HG03442 (cell line): ENCODE measurements around the gene SLC45A1.

Experiments used
- ATAC-seq: cut with Tn5 transposase; IDR thresholded peaks from one replicate; pipeline ENCODE4 v1.9.1; 2021; ENCODE audit warnings: mild to moderate bottlenecking, moderate library complexity; ENCODE audit not compliant: unreplicated experiment

The SLC45A1 gene

DNA sequence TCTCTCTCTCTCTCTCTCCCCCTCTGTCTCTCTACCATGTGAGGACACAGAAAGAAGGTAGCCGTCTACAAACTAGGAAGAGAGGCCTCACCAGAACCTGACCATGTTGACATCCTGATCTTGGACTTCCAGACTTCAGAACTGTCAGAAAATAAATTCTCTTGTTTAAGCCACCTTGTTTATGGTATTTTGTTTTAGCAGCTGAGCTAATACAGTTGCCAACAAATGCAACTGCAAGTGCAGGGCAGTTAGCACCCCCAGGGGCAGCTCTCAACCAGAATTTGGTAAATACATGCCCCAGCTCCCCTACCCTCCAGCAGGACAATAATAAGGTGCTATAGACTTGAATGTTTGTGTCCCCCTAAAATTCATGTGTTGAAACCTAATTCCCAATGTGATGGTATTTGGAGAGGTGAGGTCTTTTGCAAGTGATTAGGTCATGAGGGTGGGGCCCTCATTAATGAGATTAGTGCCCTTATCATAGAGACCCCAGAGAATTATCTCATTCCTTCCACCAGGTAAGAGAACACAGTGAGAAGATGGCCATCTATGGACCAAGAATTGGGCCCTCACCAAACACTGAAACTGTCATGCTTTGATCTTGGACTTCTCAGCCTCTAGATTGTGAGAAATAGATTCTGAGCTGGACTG lies 6.7 kb upstream of the SLC45A1 start:
- ATAC-seq, result no peak

DNA sequence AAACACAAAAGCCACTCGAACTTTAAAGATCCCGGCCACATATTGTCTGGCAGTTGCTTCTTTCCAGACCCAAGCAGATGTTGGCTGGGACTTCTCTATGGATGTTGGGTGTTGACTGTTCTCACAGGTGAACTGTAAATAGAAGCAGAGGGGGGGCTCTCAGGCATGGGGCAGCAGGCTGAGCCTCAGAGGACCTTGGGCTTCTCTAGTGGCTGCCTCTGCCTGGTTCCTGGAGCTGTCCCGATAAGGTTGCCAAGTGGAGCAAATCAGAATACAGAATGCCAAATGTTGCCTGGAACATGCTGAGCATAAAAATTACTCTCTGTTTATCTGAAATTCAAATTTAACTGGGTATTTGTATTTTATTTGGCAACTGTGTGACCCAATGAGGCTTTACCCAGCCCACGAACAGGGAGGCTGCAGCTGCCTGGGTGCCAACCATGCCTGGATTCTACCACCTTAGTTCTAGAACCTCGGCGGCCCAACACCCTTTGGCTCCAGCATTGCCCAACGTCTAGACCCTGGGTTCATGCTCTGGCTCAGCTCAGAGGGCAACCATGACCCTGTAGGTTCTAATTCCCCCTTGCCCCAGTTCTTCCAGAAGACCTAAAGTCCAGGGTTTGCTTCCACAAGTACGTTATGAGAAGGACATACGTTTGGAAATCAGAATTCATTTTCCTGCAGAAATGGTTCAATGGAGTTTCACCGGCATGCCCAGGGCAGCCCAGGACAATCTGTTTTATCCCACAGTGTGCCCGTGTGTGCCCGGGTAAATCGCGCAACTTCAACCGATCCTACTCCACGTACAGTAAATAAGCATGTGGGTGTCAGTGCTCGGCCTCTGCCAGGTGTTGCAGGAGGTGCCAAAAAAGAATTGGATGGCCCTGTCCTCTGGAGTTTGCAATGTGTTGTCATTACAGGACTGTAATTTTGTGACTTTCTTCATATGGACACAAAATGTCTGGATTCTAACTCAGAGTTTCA lies 5.4 kb upstream of the SLC45A1 start:
- ATAC-seq, result no peak

DNA sequence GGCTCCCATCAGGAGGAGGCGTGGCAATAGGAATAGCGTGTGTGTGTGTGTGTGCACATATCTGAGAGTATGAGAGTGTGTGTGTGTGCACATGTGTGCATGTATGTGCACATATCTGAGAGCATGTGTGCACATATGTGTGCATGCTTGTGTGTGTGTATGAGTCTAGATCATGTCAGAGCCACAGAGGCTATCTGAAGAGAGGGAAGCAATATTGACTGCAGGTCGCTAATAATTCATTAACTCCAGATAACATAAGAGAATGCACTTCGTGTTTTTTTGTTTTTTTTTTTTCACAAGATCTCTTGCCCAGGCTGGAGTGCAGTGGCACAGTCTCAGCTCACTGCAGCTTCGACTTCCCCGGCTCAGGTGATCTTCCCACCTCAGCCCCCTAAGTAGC lies 4.7 kb upstream of the SLC45A1 start:
- no peak for ATAC-seq

DNA sequence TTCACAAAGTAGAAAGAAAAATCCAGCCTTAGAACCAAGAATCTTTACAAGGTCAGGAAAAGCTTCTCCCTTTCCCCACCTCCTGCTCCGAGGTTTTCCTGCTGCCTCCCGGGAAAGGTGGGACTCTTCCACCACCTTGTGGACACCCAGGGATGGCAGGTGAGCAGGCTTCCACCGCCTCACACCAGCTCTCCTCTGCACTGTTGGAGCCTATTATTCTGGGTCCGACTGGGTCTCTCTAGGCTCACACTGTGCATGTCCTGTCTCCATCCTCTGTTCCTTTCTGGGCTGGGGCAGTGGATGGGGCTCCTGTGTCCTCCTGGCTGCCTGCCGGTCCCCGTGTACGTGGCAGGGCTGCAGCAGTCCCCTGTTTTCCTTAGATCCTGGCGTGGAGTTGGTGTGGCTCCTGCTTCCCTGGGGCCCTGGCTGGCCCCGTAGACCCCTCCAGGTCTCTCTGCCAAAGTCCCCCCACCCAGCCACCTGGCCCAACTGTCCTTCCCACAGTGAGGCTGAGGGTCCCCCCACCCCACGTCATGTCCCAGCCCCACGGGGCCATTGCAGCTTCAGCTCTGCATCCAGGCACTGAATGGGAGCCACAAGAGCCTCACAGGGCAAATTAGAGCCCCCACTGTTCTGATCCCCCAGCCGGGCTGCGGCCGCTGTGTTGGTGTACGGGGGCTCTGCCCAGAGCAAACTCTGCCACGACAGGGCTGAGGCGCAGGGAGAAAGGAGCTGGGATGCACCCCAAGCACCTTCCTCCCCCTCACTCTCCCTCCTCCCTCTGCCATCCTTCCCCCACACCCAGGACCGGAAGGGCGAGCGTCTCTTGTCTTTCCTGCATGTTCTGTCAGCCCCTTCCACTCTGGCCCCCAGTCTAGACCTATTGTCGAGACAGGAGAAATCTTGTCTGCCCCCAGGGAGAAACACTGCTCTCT lies 3.3 kb upstream of the SLC45A1 start:
- no peak for ATAC-seq

DNA sequence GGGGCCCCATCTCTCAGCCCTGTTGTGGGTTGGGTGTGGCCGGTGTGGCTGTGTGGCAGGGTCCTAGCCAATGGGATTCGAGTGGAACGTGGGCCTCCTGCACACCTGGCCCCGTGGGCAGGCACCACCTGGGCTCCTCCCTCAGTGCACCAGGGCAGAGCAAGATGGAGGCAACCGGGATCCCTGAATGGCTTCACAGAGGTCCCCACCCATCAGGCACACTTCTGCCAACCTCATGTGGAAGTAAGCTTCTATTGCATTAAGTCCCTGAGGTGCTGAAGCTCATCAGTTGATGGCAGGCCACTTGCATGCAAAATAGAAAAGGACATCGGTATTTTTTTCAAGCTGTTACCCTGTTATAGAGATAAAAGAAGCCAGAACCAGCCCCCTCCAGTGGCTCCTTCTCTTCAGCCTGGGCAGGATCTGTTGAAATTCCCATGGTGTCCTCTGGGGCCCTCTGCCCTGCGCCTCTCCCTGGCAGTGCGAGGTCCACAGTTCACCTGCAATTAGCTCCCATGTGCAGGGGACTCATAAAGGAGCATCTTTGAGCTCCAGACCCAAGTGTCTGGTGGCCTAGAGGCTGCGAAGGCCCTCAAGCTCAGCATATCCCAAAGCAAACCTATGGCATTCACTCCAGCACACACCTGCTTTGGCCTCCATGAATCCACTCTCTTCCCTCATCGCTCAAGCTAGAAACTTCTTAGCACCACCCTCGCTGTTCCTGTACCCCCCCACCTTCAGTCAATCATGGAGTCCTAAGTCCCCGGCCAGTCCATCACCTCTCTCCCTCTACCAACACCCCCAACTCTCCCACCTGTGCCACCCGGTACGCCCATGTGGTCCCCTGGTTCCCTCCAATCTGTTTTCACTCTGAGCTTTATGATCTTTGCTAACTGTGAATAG lies 2.1 kb upstream of the SLC45A1 start:
- no peak for ATAC-seq

DNA sequence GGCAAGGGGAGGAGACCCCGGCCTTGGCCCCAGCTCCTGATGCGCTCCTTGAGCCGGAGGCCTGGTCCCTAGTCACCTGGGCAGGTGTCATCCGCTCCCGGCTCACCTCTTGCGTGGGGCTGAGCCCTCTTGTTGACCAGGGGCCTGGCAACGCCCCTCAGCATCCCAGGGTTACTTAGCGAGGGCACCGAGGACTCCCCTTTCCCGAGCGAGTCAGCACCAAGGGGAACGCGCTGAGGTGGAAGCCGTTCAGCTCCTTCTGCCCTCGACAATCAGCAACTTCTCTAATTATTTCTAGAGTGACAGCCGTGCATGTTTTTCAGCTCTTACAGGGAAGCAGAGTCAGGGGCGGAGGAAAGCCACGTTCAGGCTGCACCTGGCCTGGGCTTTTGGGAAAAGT lies 522 bp downstream of the SLC45A1 start:
- ATAC-seq, result no peak

DNA sequence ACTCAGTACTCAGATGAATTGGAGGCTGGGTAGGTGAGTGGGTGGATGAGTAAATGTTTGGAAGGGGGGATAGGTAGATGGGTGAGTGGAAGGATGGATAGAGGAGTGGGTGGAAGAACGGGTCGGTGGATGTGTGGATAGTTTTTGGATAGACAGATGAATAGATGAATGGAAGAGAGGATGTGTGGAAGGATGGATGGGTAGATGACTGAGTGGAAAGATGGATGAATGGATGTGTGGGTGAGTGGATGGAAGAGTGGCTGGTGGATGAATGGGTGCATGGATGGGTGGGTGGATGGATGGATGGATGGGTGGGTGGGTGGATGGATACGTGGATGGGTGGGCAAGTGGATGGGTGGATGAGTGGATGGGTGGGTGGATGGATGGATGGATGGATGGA lies 3.7 kb downstream of the SLC45A1 start:
- ATAC-seq, result no peak

DNA sequence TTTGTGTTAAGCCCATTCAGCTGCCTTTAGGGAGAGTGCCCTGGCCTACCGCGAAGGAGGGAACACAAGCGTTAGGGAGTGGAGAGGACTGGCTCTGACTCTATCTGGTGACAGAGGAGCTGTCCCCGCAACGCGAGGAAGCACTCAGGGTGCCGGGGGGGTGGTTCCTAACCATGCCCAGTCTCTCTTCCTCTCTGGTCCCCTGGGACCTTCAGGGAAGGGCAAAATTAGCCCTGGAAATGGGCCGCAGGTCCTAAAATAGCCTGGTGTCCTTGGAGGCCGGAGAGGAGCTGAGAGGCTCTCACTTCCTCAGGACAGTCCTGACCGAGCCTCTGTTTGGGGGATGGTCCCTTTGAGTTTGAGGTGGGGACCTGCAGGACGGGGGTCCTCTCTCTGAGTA lies 5.8 kb downstream of the SLC45A1 start:
- no peak for ATAC-seq

DNA sequence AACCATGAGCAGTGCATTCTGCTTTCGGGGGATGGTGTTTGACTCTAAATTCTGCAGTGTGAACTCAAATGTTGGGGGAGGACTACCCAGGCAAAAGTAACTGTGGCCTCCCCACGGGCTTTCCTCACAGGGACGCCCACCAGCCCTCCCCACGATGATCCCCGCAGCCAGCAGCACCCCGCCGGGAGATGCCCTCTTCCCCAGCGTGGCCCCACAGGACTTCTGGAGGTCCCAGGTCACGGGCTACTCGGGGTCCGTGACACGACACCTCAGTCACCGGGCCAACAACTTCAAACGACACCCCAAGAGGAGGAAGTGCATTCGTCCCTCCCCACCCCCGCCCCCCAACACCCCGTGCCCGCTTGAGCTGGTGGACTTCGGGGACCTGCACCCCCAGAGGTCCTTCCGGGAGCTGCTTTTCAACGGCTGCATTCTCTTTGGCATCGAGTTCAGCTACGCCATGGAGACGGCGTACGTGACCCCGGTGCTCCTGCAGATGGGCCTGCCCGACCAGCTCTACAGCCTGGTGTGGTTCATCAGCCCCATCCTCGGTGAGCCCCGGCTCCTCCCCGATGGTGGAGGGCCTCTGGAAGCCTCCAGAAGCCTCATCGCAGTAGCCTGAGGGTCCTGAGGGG lies 6.4 kb downstream of the SLC45A1 start:
- no peak for ATAC-seq

DNA sequence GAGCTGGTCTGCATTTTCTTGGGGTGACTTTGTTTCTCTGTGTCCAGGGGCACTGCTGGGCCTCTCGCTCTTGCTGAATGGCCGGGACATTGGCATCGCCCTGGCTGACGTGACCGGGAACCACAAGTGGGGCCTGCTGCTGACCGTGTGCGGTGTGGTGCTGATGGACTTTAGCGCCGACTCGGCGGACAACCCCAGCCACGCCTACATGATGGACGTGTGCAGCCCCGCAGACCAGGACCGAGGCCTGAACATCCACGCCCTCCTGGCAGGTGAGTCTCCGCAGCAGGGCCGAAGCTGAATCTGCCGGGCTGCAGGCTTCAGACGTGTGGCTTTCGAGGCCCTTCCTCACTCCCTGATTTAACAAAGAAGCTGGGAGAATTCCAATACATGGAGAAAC lies 7.9 kb downstream of the SLC45A1 start:
- no peak for ATAC-seq

DNA sequence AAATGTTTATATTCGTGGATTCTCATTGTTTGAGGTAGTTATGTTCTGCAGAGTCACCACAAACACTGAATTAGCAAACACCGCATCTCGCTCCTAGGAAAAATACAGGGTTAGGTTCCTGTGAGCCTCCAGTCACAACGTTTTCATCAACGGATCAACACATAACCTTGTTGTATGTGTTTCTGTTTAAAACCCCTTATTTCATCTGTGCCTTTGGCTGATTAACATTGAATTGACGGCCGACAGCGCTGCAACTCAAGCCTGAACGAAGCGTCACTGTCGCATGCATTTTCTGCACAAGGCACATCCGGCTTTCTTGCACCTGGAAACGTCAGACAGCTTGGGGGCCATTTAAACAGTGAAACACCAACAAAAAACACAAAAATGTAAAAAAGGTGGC lies 8.4 kb downstream of the SLC45A1 start:
- ATAC-seq, result no peak

DNA sequence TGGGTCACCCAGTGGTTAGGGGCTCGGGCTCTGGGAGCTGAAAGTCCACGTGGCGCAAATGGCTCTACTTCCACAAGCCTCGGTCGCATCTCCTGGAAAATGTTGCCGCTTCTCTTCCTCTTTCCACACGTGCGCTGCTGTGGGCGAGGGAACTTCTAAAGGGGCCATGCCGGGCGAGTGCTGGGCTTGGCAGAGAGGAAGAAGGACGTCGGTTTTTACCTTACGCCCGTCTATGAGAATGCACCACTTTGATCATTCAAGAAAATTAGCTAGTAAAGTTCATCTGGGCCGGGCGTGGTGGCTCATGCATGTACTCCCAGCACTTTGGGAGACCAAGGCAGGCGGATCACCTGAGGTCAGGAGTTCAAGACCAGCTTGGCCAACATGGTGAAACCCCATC lies 10.4 kb downstream of the SLC45A1 start:
- no peak for ATAC-seq

DNA sequence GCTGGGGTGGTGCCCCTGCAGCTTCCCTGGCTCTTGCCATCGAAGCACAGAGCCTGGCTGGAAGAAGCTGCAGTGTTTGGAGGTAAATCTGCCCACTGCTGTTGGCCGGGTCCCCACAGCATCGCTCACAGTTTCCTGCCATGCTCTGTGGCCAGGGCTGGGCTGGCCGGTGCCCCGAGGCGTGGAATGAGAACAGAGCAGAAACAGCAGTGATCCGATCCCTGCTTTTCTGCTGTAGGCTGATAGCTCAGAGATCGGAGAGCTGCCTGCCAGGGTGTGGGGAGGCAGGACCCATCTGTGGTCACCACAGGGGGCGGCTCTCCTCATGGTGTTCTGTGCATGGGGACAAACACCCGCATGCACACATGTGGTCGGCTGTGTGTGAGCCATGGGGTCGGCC lies 11.5 kb downstream of the SLC45A1 start:
- ATAC-seq, result no peak

DNA sequence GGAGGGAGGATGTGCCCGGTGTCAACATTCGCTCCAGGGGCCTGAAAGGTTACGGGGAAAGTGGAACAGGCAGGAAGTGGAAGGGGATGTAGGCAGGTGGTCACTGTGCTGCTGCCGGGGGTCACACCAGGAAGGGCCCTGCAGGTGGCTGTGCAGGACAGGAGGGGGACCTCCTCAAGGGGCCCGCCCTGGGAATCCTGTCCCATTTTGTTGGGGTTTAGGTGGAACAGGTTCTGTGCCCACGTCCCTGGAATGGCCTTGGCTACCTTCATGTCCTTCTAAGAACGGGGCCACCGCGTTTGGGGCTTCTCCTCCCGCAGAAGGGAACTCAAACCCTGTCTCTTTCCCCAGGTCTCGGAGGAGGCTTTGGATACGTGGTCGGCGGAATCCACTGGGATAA lies 11.9 kb downstream of the SLC45A1 start:
- ATAC-seq, result no peak

DNA sequence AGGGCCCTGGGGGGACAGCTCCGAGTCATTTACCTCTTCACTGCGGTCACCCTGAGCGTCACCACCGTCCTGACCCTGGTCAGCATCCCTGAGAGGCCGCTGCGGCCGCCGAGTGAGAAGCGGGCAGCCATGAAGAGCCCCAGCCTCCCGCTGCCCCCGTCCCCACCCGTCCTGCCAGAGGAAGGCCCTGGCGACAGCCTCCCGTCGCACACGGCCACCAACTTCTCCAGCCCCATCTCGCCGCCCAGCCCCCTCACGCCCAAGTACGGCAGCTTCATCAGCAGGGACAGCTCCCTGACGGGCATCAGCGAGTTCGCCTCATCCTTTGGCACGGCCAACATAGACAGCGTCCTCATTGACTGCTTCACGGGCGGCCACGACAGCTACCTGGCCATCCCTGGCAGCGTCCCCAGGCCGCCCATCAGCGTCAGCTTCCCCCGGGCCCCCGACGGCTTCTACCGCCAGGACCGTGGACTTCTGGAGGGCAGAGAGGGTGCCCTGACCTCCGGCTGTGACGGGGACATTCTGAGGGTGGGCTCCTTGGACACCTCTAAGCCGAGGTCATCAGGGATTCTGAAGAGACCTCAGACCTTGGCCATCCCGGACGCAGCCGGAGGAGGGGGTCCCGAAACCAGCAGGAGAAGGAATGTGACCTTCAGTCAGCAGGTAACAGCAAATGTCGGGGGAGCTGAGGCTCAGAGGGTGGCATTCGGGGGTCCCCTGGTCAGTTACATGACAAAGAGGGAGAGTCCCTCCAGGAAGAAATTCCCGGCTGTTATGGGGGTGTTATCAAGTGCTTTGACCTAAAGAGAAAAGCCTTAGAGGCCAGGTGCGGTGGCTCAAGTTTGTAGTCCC lies 12.6 kb downstream of the SLC45A1 start:
- no peak for ATAC-seq

DNA sequence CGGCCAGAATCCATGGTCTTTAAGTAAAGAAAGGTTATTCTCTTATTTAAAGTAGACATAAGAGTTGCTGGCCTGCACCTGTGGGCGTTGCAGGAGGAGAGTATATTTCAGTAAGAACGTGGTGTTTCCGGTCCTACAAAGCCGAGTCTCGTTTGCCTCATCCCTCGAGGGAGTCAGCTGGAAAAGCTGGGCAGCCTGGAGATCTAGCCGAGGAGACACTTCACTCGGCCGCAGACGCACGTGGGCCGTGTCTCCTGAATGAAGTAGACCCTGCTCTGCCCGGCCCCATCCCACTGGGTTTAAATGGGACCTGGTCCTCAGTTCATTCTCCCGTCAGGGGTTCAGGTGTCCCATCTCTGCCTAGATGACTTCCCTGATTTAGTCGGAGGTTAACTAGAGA lies 14.9 kb downstream of the SLC45A1 start:
- no peak for ATAC-seq

DNA sequence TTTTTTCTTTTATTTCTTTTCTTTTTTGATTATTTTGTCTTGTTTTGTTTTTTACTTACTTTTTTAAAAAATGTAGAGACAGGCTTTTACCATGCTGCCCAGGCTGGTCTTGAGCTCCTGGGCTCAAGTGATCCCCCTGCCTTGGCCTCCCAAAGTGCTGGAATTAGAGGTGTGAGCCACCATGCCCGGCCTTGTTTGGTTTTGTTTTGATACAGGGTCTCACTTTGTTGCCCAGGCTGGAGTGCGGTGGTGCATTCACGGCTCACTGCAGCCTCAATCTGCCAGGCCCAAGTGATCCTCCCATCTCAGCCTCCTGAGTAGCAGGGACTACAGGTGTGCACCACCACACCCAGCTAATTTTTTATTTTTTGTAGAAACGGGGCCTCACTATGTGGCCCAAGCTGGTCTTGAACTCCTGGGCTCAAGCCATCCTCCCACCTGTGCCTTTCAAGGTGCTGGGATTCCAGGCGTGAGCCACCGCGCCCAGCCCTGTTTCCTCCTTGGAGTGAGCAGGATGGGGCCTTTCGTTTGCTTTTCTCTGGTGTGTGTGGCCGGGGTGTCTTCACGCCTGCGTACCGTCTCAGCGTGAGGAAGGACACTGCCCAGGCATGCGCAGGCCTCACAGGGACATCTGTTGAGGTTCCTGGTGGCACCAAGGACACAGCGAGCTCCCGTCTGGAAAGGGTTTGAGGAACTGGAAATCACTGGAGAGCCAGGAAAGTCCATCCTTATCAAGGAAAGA lies 15.5 kb downstream of the SLC45A1 start:
- no peak for ATAC-seq
